ENCODE results near the gene RSBN1L. TPM values are rescaled to one million over a fixed set of nuclear protein-coding genes. Genes with fewer than 3 reads are reported as not detected.

Gene RSBN1L
- total RNA-seq, 2 donors from 2014 or later = 20.1 to 25.5 TPM

- no peaks in the 10 kb centered on the region for H3K36me3 ChIP-seq
- no peaks in the 10 kb centered on the region for H3K9me3 ChIP-seq
- H3K27ac ChIP-seq = peak overlapping the region; percentile 67
- intact Hi-C loops (cut with DNase I) = loop anchor here (10.0 kb wide), 1 partner anchor 281 kb away; no protein-coding TSS in a partner anchor
- no peak for TF ChIP-seq CTCF (IDR thresholded peaks at IDR 0.05)
- H3K4me1 ChIP-seq = no peaks in the 10 kb centered on the region
- H3K9ac ChIP-seq (ENCODE audit: low read depth in 2 of 2, low read length in 2 of 2) = no peak overlapping the region
- DNase-seq = peak; percentile 58
- H3K4me3 ChIP-seq = no peak overlapping the region
- H3K27me3 ChIP-seq = no peaks in the 10 kb centered on the region
Measured at GRCh38 chr7:77653572-77653971, 42.7 kb upstream of the RSBN1L start.

GRCh38 chr7:77655356-77655755, 40.9 kb upstream of the RSBN1L start:
- no peak for TF ChIP-seq CTCF (IDR thresholded peaks at IDR 0.05)
- no peaks in the 10 kb centered on the region for H3K27me3 ChIP-seq
- no peaks in the 10 kb centered on the region for H3K4me1 ChIP-seq
- DNase-seq = peak; percentile 44
- H3K27ac ChIP-seq = peak overlapping the region; percentile 67
- no peak overlapping the region for H3K4me3 ChIP-seq
- no peaks in the 10 kb centered on the region for H3K9me3 ChIP-seq
- peak overlapping the region in 1 of 2 donors; percentile 15 for H3K9ac ChIP-seq (ENCODE audit: low read depth in 2 of 2, low read length in 2 of 2)
- H3K36me3 ChIP-seq = no peaks in the 10 kb centered on the region
- intact Hi-C loops (cut with DNase I) = loop anchor here (10.0 kb wide), 1 partner anchor 279 kb away; no protein-coding TSS in a partner anchor

GRCh38 chr7:77655836-77656455, 40.3 kb upstream of the RSBN1L start:
- Histone ChIP-seq H3K27me3 (no peaks in the 10 kb centered on the region), H3K4me3 (no peak overlapping the region), H3K9ac (ENCODE audit: low read depth in 2 of 2, low read length in 2 of 2) (no peak overlapping the region), H3K9me3 (no peaks in the 10 kb centered on the region), H3K36me3 (no peaks in the 10 kb centered on the region), H3K4me1 (no peaks in the 10 kb centered on the region), H3K27ac (peak overlapping the region; percentile 67)
- DNase-seq = peak; percentile 45
- TF ChIP-seq CTCF (IDR thresholded peaks at IDR 0.05) = no peak
- intact Hi-C loops (cut with DNase I) = loop anchor here (2.0 to 10.0 kb wide), 2 partner anchors 103 to 279 kb away; no protein-coding TSS in a partner anchor

GRCh38 chr7:77657427-77658224, 38.6 kb upstream of the RSBN1L start:
- no peak overlapping the region for H3K4me3 ChIP-seq
- no peaks in the 10 kb centered on the region for H3K9me3 ChIP-seq
- H3K27ac ChIP-seq = no peak overlapping the region
- intact Hi-C loops (cut with DNase I) = loop anchor here (2.0 to 10.0 kb wide), 2 partner anchors 101 to 277 kb away; no protein-coding TSS in a partner anchor
- no peak overlapping the region for H3K9ac ChIP-seq (ENCODE audit: low read depth in 2 of 2, low read length in 2 of 2)
- TF ChIP-seq CTCF (IDR thresholded peaks at IDR 0.05) = peak; percentile 55
- DNase-seq = peak; percentile 52
- no peaks in the 10 kb centered on the region for H3K27me3 ChIP-seq
- H3K4me1 ChIP-seq = no peaks in the 10 kb centered on the region
- no peaks in the 10 kb centered on the region for H3K36me3 ChIP-seq

GRCh38 chr7:77658928-77659327, 37.3 kb upstream of the RSBN1L start:
- Histone ChIP-seq H3K27me3 (no peaks in the 10 kb centered on the region), H3K4me3 (no peak overlapping the region), H3K36me3 (no peaks in the 10 kb centered on the region), H3K4me1 (no peaks in the 10 kb centered on the region), H3K27ac (no peak overlapping the region), H3K9ac (ENCODE audit: low read depth in 2 of 2, low read length in 2 of 2) (no peak overlapping the region), H3K9me3 (no peaks in the 10 kb centered on the region)
- TF ChIP-seq CTCF (IDR thresholded peaks at IDR 0.05) = no peak
- intact Hi-C loops (cut with DNase I) = loop anchor here (10.0 kb wide), 1 partner anchor 276 kb away; no protein-coding TSS in a partner anchor
- no peak for DNase-seq
